HEK293 (cell line): ENCODE results near the gene SMARCB1.

Experiments
- CTCF ChIA-PET: fragments of 350-600 bp; formaldehyde crosslinking; extraction: SDS; loops from one replicate; lab custom pipeline; 2021; ENCODE audit warnings: antibody characterized with exemption; lab: Yijun Ruan, JAX
- POLR2A ChIA-PET: fragments of 300-600 bp; formaldehyde crosslinking; extraction: SDS; loops from one replicate; lab custom pipeline; 2020; ENCODE audit warnings: antibody characterized with exemption, inconsistent platforms; lab: Yijun Ruan, JAX
- H3K27ac ChIP-seq: fragments of 200-500 bp; sonication (Bioruptor generic); 2 replicates; pipeline ENCODE4 v1.5.1; 2014; ENCODE audit warnings: low read depth, low read length, control low read depth, inconsistent platforms; ENCODE audit errors: extremely low read depth
- H3K36me3 ChIP-seq, 2 experiments: fragments of 200-500 bp in 1 of 2; sonication (Bioruptor generic) in 1 of 2; 1 replicate in 1 of 2; 2 replicates in 1 of 2; pipeline ENCODE4 v1.5.1; 2014 to 2017; ENCODE audit warnings: inconsistent platforms in 2 of 2, low read length in 2 of 2; ENCODE audit not compliant: control insufficient read depth in 2 of 2, insufficient read depth in 1 of 2
- H3K4me1 ChIP-seq: fragments of 200-500 bp; sonication (Bioruptor generic); 2 replicates; pipeline ENCODE4 v1.5.1; 2014; ENCODE audit warnings: mild to moderate bottlenecking, low read length, inconsistent platforms; ENCODE audit not compliant: control insufficient read depth, insufficient read depth
- H3K4me3 ChIP-seq: 2 replicates; pipeline ENCODE4 v1.5.1; 2011; ENCODE audit warnings: low read depth, mild to moderate bottlenecking, control low read depth, low read length, moderate library complexity
- H3K9me3 ChIP-seq: fragments of 200-500 bp; sonication (Bioruptor generic); 2 replicates; pipeline ENCODE4 v1.5.1; 2014; ENCODE audit warnings: low read depth, low read length, inconsistent platforms; ENCODE audit not compliant: control insufficient read depth, insufficient read depth
- HOXA7 ChIP-seq: sonication (generic); formaldehyde crosslinking; IDR thresholded peaks from 2 replicates; pipeline ENCODE4 v1.8.1; 2022; ENCODE audit warnings: missing genetic modification reagents, borderline replicate concordance
- ZBTB17 ChIP-seq: fragments of 450-650 bp; formaldehyde crosslinking; IDR thresholded peaks from 2 replicates; pipeline ENCODE4 v1.5.1; 2016; ENCODE audit warnings: missing biosample characterization, missing genetic modification characterization
- ZFP3 ChIP-seq: fragments of 450-650 bp; formaldehyde crosslinking; IDR thresholded peaks from 2 replicates; pipeline ENCODE4 v1.5.1; 2016; ENCODE audit warnings: low read depth, missing biosample characterization, missing genetic modification characterization
- ZNF121 ChIP-seq: fragments of 450-650 bp; formaldehyde crosslinking; IDR thresholded peaks from 2 replicates; pipeline ENCODE4 v1.5.1; 2016; ENCODE audit warnings: missing biosample characterization, missing genetic modification characterization
- ZNF335 ChIP-seq: fragments of 450-650 bp; formaldehyde crosslinking; conservative IDR thresholded peaks from 2 replicates; pipeline ENCODE4 v1.5.1; 2016; ENCODE audit warnings: missing biosample characterization, missing genetic modification characterization
- ZNF433 ChIP-seq: fragments of 450-650 bp; formaldehyde crosslinking; IDR thresholded peaks from 2 replicates; pipeline ENCODE4 v1.5.1; 2016; ENCODE audit warnings: missing biosample characterization, missing genetic modification characterization, low read depth
- ZNF548 ChIP-seq: fragments of 450-650 bp; formaldehyde crosslinking; IDR thresholded peaks from 2 replicates; pipeline ENCODE4 v1.5.1; 2016; ENCODE audit warnings: missing biosample characterization, missing genetic modification characterization
- ZNF560 ChIP-seq: fragments of 450-650 bp; formaldehyde crosslinking; IDR thresholded peaks from 2 replicates; pipeline ENCODE4 v1.5.1; 2017; ENCODE audit warnings: missing biosample characterization, missing genetic modification characterization, borderline replicate concordance
- ZNF776 ChIP-seq: fragments of 450-650 bp; formaldehyde crosslinking; IDR thresholded peaks from 2 replicates; pipeline ENCODE4 v1.5.0; 2017; ENCODE audit warnings: missing biosample characterization, missing genetic modification characterization, borderline replicate concordance
- ZNF843 ChIP-seq: fragments of 450-650 bp; formaldehyde crosslinking; IDR thresholded peaks from 2 replicates; pipeline ENCODE4 v1.5.1; 2016; ENCODE audit warnings: missing biosample characterization, missing genetic modification characterization
- ZSCAN30 ChIP-seq: fragments of 450-650 bp; IDR thresholded peaks from 2 replicates; pipeline ENCODE4 v1.5.1; 2018; ENCODE audit warnings: missing biosample characterization, mild to moderate bottlenecking, missing genetic modification characterization, moderate library complexity
- TF ChIP-seq, protein P1 (sequence below): fragments of 450-650 bp; formaldehyde crosslinking; IDR thresholded peaks from 2 replicates; pipeline ENCODE4 v1.5.1; 2016; ENCODE audit warnings: missing biosample characterization, missing genetic modification characterization, borderline replicate concordance
- TF ChIP-seq, protein P2 (sequence below): fragments of 450-650 bp; formaldehyde crosslinking; IDR thresholded peaks from 2 replicates; pipeline ENCODE4 v1.5.1; 2016; ENCODE audit warnings: missing biosample characterization, missing genetic modification characterization
- TF ChIP-seq, protein P3 (sequence below): fragments of 450-650 bp; formaldehyde crosslinking; IDR thresholded peaks from 2 replicates; pipeline ENCODE4 v1.5.1; 2016; ENCODE audit warnings: missing biosample characterization, missing genetic modification characterization

The SMARCB1 gene

DNA sequence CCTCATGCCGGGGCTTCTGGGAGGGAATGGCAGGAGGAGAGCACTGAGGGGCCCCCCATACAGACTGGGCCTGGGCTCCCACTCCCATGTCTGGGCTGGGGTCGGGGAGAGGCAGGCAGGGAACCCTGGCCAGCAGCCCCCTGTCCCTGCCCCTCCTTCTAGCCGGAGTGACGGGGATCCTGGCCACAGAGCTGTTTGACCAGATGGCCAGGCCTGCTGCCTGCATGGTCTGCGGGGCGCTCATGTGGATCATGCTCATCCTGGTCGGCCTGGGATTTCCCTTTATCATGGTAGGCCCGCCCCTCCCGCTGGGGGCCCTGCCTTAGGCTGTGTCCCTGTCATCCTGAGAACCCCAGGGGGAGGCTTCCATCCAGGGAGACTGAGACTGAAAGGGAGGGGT lies 97.4 kb downstream of the SMARCB1 start:
- Histone ChIP-seq H3K4me3 (no peak overlapping the region), H3K4me1 (no peaks in the 10 kb centered on the region), H3K36me3 (no peaks in the 10 kb centered on the region), H3K9me3 (no peaks in the 10 kb centered on the region), H3K27ac (no peak overlapping the region)
- TF ChIP-seq ZNF560 (tag by site-specific recombination) (no peak), ZNF433 (tag by site-specific recombination) (no peak), HOXA7 (CRISPR knock-in tag) (no peak), ZFP3 (tag by site-specific recombination) (no peak), ZNF335 (no peak), ZSCAN30 (no peak), ZBTB17 (no peak), ZNF776 (tag by site-specific recombination) (no peak), ZNF121 (tag by site-specific recombination) (no peak), ZNF843 (tag by site-specific recombination) (no peak), ZNF548 (no peak)
- TF ChIP-seq, protein P1, sequence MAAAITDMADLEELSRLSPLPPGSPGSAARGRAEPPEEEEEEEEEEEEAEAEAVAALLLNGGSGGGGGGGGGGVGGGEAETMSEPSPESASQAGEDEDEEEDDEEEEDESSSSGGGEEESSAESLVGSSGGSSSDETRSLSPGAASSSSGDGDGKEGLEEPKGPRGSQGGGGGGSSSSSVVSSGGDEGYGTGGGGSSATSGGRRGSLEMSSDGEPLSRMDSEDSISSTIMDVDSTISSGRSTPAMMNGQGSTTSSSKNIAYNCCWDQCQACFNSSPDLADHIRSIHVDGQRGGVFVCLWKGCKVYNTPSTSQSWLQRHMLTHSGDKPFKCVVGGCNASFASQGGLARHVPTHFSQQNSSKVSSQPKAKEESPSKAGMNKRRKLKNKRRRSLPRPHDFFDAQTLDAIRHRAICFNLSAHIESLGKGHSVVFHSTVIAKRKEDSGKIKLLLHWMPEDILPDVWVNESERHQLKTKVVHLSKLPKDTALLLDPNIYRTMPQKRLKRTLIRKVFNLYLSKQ (tag by site-specific recombination), result no peak
- TF ChIP-seq, protein P2, sequence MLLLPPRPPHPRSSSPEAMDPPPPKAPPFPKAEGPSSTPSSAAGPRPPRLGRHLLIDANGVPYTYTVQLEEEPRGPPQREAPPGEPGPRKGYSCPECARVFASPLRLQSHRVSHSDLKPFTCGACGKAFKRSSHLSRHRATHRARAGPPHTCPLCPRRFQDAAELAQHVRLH, result no peak
- TF ChIP-seq, protein P3, sequence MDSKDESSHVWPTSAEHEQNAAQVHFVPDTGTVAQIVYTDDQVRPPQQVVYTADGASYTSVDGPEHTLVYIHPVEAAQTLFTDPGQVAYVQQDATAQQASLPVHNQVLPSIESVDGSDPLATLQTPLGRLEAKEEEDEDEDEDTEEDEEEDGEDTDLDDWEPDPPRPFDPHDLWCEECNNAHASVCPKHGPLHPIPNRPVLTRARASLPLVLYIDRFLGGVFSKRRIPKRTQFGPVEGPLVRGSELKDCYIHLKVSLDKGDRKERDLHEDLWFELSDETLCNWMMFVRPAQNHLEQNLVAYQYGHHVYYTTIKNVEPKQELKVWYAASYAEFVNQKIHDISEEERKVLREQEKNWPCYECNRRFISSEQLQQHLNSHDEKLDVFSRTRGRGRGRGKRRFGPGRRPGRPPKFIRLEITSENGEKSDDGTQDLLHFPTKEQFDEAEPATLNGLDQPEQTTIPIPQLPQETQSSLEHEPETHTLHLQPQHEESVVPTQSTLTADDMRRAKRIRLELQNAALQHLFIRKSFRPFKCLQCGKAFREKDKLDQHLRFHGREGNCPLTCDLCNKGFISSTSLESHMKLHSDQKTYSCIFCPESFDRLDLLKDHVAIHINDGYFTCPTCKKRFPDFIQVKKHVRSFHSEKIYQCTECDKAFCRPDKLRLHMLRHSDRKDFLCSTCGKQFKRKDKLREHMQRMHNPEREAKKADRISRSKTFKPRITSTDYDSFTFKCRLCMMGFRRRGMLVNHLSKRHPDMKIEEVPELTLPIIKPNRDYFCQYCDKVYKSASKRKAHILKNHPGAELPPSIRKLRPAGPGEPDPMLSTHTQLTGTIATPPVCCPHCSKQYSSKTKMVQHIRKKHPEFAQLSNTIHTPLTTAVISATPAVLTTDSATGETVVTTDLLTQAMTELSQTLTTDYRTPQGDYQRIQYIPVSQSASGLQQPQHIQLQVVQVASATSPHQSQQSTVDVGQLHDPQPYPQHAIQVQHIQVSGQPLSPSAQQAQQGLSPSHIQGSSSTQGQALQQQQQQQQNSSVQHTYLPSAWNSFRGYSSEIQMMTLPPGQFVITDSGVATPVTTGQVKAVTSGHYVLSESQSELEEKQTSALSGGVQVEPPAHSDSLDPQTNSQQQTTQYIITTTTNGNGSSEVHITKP (tag by site-specific recombination), result no peak
- POLR2A ChIA-PET, result no interaction called here
- CTCF ChIA-PET, result interaction anchor here (1.2 to 3.5 kb wide), 2 partner anchors 9 to 22 kb away, joined by 3 to 16 read pairs; partner anchors contain the start of gene MIF
